Testis (tissue), 3 donors: ENCODE measurements around the gene CD96. TPM values are rescaled to one million over a fixed set of nuclear protein-coding genes. Genes with fewer than 3 reads are reported as not detected.

Experiments used
- DNase-seq: peaks from one replicate; pipeline ENCODE4 v3.0.0-alpha.2; 2019
- H3K27ac ChIP-seq, 2 donors: fragments of 200-600 bp; sonication (generic); one replicate each; pipeline ENCODE4 v1.5.1; 2019
- H3K27me3 ChIP-seq: fragments of 200-600 bp; sonication (generic); one replicate; pipeline ENCODE4 v1.5.1; 2019
- H3K36me3 ChIP-seq: fragments of 200-600 bp; sonication (generic); one replicate; pipeline ENCODE4 v1.5.1; 2017; ENCODE audit warnings: low read depth; ENCODE audit errors: missing control alignments
- H3K4me1 ChIP-seq: fragments of 200-600 bp; sonication (generic); one replicate; pipeline ENCODE4 v1.5.1; 2019
- H3K4me3 ChIP-seq, 2 donors: fragments of 200-600 bp; sonication (generic); one replicate each; pipeline ENCODE4 v1.5.1; 2017 to 2019
- H3K9me3 ChIP-seq: fragments of 200-600 bp; sonication (generic); one replicate; pipeline ENCODE4 v1.5.1; 2017
- CTCF ChIP-seq, 3 experiments: fragments of 450-650 bp in 2 of 3; fragments of 200-600 bp in 1 of 3; sonication (generic) in 1 of 3; IDR thresholded peaks; one replicate each; pipeline ENCODE4 v1.5.1; 2016 to 2019; ENCODE audit warnings: antibody characterized with exemption in 3 of 3, mild to moderate bottlenecking in 2 of 3, moderate library complexity in 1 of 3
- POLR2A ChIP-seq: fragments of 450-650 bp; IDR thresholded peaks from one replicate; pipeline ENCODE4 v1.6.1; 2017; ENCODE audit warnings: antibody characterized with exemption, mild to moderate bottlenecking, moderate library complexity
- WGBS, 2 donors: methylation state at CpG; one replicate each; pipeline ENCODE4 v1.1.5; 2018; 5-methylcytosine and 5-hydroxymethylcytosine counted together
- intact Hi-C: fragments of 100-400 bp; cut with DNase I; formaldehyde crosslinking; loops from one replicate; pipeline ENCODE4 v1.15.1; 2023; ENCODE audit warnings: low total_unique reads
- polyA plus RNA-seq: library from polyadenylated mRNA; stranded (reverse); fragments of 350-450 nt; fragmentation: Illumina TruSeq; extraction: RNeasy Lipid Tissue Mini Kit (QIAGEN cat#74804); gene quantifications from one replicate; pipeline ENCODE4 v1.2.3, GENCODE V29; 2014; ENCODE audit warnings: low read depth, low replicate concordance; ENCODE audit not compliant: insufficient read depth
- total RNA-seq, 2 donors: library from RNA; depleted of rRNA; stranded (reverse); fragments of >200 nt; gene quantifications; one replicate each; pipeline ENCODE4 v1.2.3, GENCODE V29; 2016

Gene CD96
- total and polyA plus RNA-seq, 3 donors from 2014 or later: 0.16 to 1.5 (median 0.99) TPM

- no peak overlapping the region for H3K4me3 ChIP-seq
- 75 to 79% methylated on average over 3 of the region's 3 CpGs for WGBS, 2 donors
- H3K27ac ChIP-seq: no peak overlapping the region
- no peaks in the 10 kb centered on the region for H3K4me1 ChIP-seq
- H3K27me3 ChIP-seq: no peaks in the 10 kb centered on the region
- TF ChIP-seq CTCF (IDR thresholded peaks at IDR 0.05): no peak
- TF ChIP-seq POLR2A: no peak
- no peaks in the 10 kb centered on the region for H3K36me3 ChIP-seq
- intact Hi-C loops: no loop called here
- no peaks in the 10 kb centered on the region for H3K9me3 ChIP-seq
- DNase-seq: no peak
Measured at GRCh38 chr3:111662907-111663306, 120.9 kb downstream of the CD96 start.

DNA sequence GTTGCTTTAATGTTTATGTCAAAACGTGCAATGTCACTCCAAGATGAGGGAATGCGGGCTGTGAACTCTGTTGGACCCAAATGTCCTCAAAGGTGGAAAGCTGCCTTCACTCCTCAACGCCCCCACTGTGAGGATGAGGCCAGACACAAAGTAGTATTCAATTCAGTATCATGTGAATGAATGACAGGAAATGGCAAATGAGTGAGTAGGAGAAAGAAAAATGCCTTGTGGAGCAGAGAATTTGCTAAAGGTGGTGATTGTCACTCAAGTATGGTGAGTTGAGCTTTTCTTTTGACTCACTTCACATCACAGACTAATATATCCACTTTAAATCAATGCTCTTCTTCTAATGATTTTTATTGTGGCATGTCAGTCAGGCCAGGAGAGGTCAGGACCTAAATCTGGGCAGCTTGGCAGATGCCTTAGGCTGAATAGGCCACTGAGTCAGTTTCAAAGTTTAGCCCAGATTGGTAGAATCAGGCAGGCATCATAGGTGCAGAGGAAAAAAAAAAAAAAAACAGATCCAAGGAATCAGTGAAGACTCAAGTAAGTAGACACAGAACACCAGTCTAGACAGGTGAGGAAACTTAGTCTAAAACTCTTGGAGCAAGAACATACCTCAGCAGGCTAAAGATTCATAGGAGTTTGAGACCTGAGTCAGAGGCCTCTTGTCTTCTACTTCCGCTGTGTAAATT is 124.2 kb downstream of the CD96 start:
- Histone ChIP-seq H3K4me3 (no peak overlapping the region), H3K9me3 (no peaks in the 10 kb centered on the region), H3K27me3 (no peaks in the 10 kb centered on the region), H3K36me3 (no peaks in the 10 kb centered on the region), H3K27ac (no peak overlapping the region), H3K4me1 (no peaks in the 10 kb centered on the region)
- WGBS, 2 donors: 57 to 73% methylated on average over 4 of the region's 4 CpGs
- no peak for TF ChIP-seq CTCF (IDR thresholded peaks at IDR 0.05)
- TF ChIP-seq POLR2A: no peak
- intact Hi-C loops: no loop called here
- no peak for DNase-seq

DNA sequence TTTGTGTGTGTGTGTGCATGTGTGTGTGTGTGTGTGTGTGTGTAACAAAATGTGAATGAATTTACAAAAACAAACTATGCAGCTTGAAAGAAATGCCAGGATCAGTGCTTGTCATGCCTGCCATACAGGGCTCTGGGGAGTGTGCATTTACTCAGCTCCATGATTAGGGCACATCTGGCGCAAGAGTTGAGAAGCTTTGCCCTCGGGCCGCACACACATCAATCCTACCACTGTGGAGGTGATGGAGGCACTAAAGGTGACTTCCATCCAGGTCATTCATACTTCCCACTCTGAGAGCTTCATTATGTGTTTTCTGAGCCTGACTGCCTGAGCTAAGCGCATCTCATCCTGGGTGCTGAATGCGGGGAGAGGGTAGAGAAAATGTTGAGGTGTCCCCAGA is 125.2 kb downstream of the CD96 start:
- no peaks in the 10 kb centered on the region for H3K4me1 ChIP-seq
- no peaks in the 10 kb centered on the region for H3K27me3 ChIP-seq
- DNase-seq: no peak
- no peaks in the 10 kb centered on the region for H3K9me3 ChIP-seq
- WGBS, 2 donors: 82 to 86% methylated on average over 5 of the region's 5 CpGs
- H3K36me3 ChIP-seq: no peaks in the 10 kb centered on the region
- no peak overlapping the region for H3K27ac ChIP-seq
- intact Hi-C loops: no loop called here
- no peak overlapping the region for H3K4me3 ChIP-seq
- TF ChIP-seq CTCF (IDR thresholded peaks at IDR 0.05) (no peak), POLR2A (no peak)

DNA sequence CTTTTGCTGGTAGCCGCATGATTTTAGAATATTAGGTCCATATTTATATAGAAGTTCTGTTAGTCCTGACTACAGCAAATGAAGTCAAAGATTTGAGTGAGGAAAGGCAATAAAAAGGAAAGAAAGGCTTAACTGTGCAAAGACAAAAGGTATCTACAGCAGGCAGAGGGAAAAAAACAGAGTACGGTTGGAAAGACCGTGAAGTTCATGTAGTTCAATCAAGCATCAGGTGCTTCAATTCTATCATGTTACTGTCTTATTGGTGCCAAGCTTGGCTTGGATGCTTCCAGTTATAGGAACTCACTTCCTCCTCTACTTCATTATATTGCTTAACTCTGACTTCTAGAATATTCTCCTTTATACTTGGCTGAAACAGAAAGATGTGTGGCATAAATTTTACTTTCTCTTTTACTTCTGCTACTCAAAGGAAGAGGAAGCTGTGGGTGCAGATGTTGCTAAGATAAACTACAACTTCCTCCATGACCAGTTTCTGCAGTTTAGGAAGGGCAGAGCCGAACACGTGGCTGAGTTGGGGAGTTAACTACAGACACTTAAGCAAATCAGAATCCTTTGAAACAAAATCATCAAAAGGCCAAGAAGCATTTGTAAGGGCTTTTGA is 125.7 kb downstream of the CD96 start:
- no peaks in the 10 kb centered on the region for H3K4me1 ChIP-seq
- intact Hi-C loops: no loop called here
- H3K27ac ChIP-seq: no peak overlapping the region
- H3K27me3 ChIP-seq: no peaks in the 10 kb centered on the region
- H3K9me3 ChIP-seq: no peaks in the 10 kb centered on the region
- TF ChIP-seq POLR2A (no peak), CTCF (IDR thresholded peaks at IDR 0.05) (no peak)
- WGBS, 2 donors: 66 to 70% methylated on average over 5 of the region's 5 CpGs
- no peaks in the 10 kb centered on the region for H3K36me3 ChIP-seq
- H3K4me3 ChIP-seq: no peak overlapping the region
- peak; percentile 20 for DNase-seq

- Histone ChIP-seq H3K9me3 (no peaks in the 10 kb centered on the region), H3K4me3 (no peak overlapping the region), H3K27ac (no peak overlapping the region), H3K36me3 (no peaks in the 10 kb centered on the region), H3K27me3 (no peaks in the 10 kb centered on the region), H3K4me1 (no peaks in the 10 kb centered on the region)
- intact Hi-C loops: no loop called here
- no peak for TF ChIP-seq CTCF (IDR thresholded peaks at IDR 0.05)
- TF ChIP-seq POLR2A: no peak
- no peak for DNase-seq
Measured at GRCh38 chr3:111668326-111668725, 126.3 kb downstream of the CD96 start.
